Measurements from ENCODE around the gene ELOVL3. TPM values are rescaled to one million over a fixed set of nuclear protein-coding genes. Genes with fewer than 3 reads are reported as not detected.
"Not testable (repeated sequence)": the region's sequence is repeated elsewhere in the genome, so short reads cannot be mapped to it uniquely, and the experiment has no call there.

Gene ELOVL3
- total and polyA plus RNA-seq, 9 of the 15 experiments (the other 6 are each of a cell fraction or from before 2014, with no cell fraction given), result 0.32 to 3.3 (median 0.87) TPM

DNA sequence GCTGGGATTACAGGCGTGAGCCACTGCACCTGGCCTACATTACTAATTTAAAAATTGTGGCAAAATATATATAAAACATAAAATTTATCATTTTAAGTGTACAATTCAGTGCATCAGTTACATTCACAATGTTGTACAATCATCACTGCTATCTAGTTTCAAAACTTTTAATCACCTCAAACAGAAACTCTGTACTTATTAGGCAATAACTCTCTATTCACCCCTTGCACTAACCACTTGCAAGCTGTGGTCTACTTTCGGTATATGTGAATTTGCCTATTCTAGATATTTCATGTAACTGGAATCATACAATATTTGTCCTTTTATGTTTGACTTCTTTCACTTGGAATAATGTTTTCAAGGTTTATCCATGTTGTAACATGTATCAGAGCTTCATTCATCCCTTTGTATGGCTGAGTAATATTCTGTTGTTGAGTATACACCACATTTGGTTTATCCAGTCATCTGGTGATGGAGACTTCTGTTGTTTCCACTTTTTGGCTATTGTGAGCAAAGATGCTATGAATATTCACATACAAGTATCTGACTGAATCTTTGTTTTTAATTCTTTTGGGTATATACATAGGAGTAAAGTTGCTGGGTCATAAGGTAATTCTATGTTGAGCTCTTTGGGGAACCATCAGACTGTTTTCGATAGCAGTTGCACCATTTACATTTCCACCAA is 14.3 kb upstream of the ELOVL3 start (continued):
- no peak for TF ChIP-seq ZNF584 (CRISPR knock-in tag; IDR thresholded peaks at IDR 0.05; ENCODE audit: low read depth)
- TF ChIP-seq, protein P1, sequence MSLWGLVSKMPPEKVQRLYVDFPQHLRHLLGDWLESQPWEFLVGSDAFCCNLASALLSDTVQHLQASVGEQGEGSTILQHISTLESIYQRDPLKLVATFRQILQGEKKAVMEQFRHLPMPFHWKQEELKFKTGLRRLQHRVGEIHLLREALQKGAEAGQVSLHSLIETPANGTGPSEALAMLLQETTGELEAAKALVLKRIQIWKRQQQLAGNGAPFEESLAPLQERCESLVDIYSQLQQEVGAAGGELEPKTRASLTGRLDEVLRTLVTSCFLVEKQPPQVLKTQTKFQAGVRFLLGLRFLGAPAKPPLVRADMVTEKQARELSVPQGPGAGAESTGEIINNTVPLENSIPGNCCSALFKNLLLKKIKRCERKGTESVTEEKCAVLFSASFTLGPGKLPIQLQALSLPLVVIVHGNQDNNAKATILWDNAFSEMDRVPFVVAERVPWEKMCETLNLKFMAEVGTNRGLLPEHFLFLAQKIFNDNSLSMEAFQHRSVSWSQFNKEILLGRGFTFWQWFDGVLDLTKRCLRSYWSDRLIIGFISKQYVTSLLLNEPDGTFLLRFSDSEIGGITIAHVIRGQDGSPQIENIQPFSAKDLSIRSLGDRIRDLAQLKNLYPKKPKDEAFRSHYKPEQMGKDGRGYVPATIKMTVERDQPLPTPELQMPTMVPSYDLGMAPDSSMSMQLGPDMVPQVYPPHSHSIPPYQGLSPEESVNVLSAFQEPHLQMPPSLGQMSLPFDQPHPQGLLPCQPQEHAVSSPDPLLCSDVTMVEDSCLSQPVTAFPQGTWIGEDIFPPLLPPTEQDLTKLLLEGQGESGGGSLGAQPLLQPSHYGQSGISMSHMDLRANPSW (CRISPR knock-in tag; IDR thresholded peaks at IDR 0.05), result no peak
- no peak for TF ChIP-seq PCBP2 (IDR thresholded peaks at IDR 0.05; ENCODE audit: low read depth, low read length, poor library complexity, severe bottlenecking)

DNA sequence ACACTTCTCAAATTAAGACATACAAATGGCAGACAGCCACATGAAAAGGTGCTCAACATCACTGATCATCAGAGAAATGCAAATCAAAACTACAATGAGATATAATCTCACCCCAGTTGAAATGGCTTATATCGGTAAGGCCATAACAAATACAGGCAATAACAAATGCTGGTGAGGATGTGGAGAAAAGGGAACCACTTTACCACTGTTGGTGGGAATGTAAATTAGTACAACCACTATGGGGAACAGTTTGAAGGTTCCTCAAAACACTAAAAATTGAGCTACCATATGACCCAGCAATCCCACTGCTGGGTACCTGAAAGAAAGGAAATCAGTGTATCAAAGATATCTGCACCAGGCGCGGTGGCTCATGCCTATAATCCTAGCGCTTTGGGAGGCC is 12.5 kb upstream of the ELOVL3 start:
- H3K9me1 ChIP-seq (ENCODE audit: control insufficient read depth, insufficient read depth, low read length); H3K4me3 ChIP-seq; H3K4me1 ChIP-seq (replicated peaks in 1 of 2; ENCODE audit: control insufficient read depth in 2 of 2, insufficient read depth in 2 of 2, low read length in 2 of 2); DNase-seq (ENCODE audit: extremely low read depth in 1 of 4, low spot score in 3 of 4); H3K79me2 ChIP-seq (ENCODE audit: control insufficient read depth, insufficient read depth, low read length); H3K9ac ChIP-seq (ENCODE audit: insufficient read depth in 1 of 2, low read depth in 2 of 2, low read length in 2 of 2); H3K4me2 ChIP-seq (ENCODE audit: insufficient read depth, low read length); intact Hi-C loops (cut with micrococcal nuclease); BruUV-seq (replicated peaks); H3K36me3 ChIP-seq (ENCODE audit: control insufficient read depth, insufficient read depth, low read length); ATAC-seq; FAIRE-seq; POLR2A ChIA-PET; H3K27me3 ChIP-seq (ENCODE audit: control insufficient read depth in 2 of 2, insufficient read depth in 2 of 2, low read length in 2 of 2); H2AFZ ChIP-seq (ENCODE audit: low read depth, low read length); CTCF ChIA-PET (ENCODE audit: low intra/inter-chr PET ratio); H3K9me3 ChIP-seq (replicated peaks; ENCODE audit: control insufficient read depth, insufficient read depth, low read depth, low read length); H4K20me1 ChIP-seq (replicated peaks; ENCODE audit: control insufficient read depth, insufficient read depth, low read length); H3K27ac ChIP-seq (ENCODE audit: extremely low read depth, low read depth, low read length); in situ Hi-C loops (cut with MboI): not testable (repeated sequence)
- 0% methylated on average over 3 of the region's 4 CpGs for whole genome bisulfite sequencing (ENCODE audit: insufficient coverage, low coverage, missing lambda C conversion rate)

Data from K562 (cell line).